H9 (cell line): ENCODE measurements around the gene MROH7. TPM values are rescaled to one million over a fixed set of nuclear protein-coding genes. Genes with fewer than 3 reads are reported as not detected.

Experiments
- DNase-seq: peaks from one replicate; pipeline ENCODE4 v3.0.0-alpha.2; 2017
- H2AFZ ChIP-seq: one replicate; pipeline ENCODE4 v1.6.1; 2013; ENCODE audit warnings: mild to moderate bottlenecking, low read length, control low read depth, moderate library complexity
- H2AK5ac ChIP-seq: 2 replicates; pipeline ENCODE4 v1.6.1; 2013; ENCODE audit warnings: low read length, control low read depth, mixed read lengths; ENCODE audit not compliant: insufficient read length
- H2BK120ac ChIP-seq: one replicate; pipeline ENCODE4 v1.6.1; 2013; ENCODE audit warnings: low read depth, mild to moderate bottlenecking, low read length, control low read depth, inconsistent platforms; ENCODE audit not compliant: poor library complexity, severe bottlenecking
- H2BK12ac ChIP-seq: 2 replicates; pipeline ENCODE4 v1.6.1; 2013; ENCODE audit warnings: low read length, control low read depth, mixed read lengths, low read depth; ENCODE audit not compliant: insufficient read length
- H2BK15ac ChIP-seq: 2 replicates; pipeline ENCODE4 v1.6.1; 2013; ENCODE audit warnings: low read depth, low read length, control low read depth
- H2BK20ac ChIP-seq: one replicate; pipeline ENCODE4 v1.6.1; 2013; ENCODE audit warnings: low read depth, mild to moderate bottlenecking, low read length, control low read depth, inconsistent platforms; ENCODE audit not compliant: poor library complexity, severe bottlenecking
- H2BK5ac ChIP-seq: 2 replicates; pipeline ENCODE4 v1.6.1; 2013; ENCODE audit warnings: low read length, control low read depth, mixed read lengths; ENCODE audit not compliant: insufficient read length
- H3K14ac ChIP-seq: 2 replicates; pipeline ENCODE4 v1.6.1; 2013; ENCODE audit warnings: low read length, control low read depth; ENCODE audit not compliant: insufficient read depth
- H3K18ac ChIP-seq: 2 replicates; pipeline ENCODE4 v1.6.1; 2013; ENCODE audit warnings: low read depth, mild to moderate bottlenecking, mixed read lengths, low read length, control low read depth; ENCODE audit not compliant: insufficient read length
- H3K23ac ChIP-seq: 2 replicates; pipeline ENCODE4 v1.6.1; 2013; ENCODE audit warnings: low read length, control low read depth, mixed read lengths, low read depth; ENCODE audit not compliant: insufficient read length
- H3K23me2 ChIP-seq: 2 replicates; pipeline ENCODE4 v1.6.1; 2013; ENCODE audit warnings: low read depth, mild to moderate bottlenecking, mixed read lengths, low read length, control low read depth; ENCODE audit not compliant: insufficient read length, poor library complexity, severe bottlenecking
- H3K27ac ChIP-seq: 2 replicates; pipeline ENCODE4 v1.5.1; 2013; ENCODE audit warnings: low read length, control low read depth, mixed read lengths, low read depth; ENCODE audit not compliant: insufficient read length
- H3K27me3 ChIP-seq: 2 replicates; pipeline ENCODE4 v1.6.1; 2013; ENCODE audit warnings: low read length, control low read depth, inconsistent platforms; ENCODE audit not compliant: insufficient read depth
- H3K4ac ChIP-seq: 2 replicates; pipeline ENCODE4 v1.6.1; 2013; ENCODE audit warnings: low read depth, mild to moderate bottlenecking, control low read depth, inconsistent platforms, low read length, moderate library complexity
- H3K4me1 ChIP-seq: 2 replicates; pipeline ENCODE4 v1.6.1; 2013; ENCODE audit warnings: low read length, control low read depth, inconsistent platforms; ENCODE audit not compliant: insufficient read depth
- H3K4me2 ChIP-seq: 2 replicates; pipeline ENCODE4 v1.6.1; 2013; ENCODE audit warnings: low read length, control low read depth, mixed read lengths; ENCODE audit not compliant: insufficient read length, insufficient read depth
- H3K56ac ChIP-seq: 2 replicates; pipeline ENCODE4 v1.6.1; 2013; ENCODE audit warnings: low read depth, mild to moderate bottlenecking, mixed read lengths, low read length, control low read depth; ENCODE audit not compliant: insufficient read length
- H3K79me1 ChIP-seq: 2 replicates; pipeline ENCODE4 v1.6.1; 2013; ENCODE audit warnings: low read depth, mild to moderate bottlenecking, moderate library complexity, low read length, control low read depth, inconsistent platforms; ENCODE audit not compliant: insufficient read depth, poor library complexity, severe bottlenecking
- H3K79me2 ChIP-seq: 2 replicates; pipeline ENCODE4 v1.6.1; 2013; ENCODE audit warnings: low read length, control low read depth, inconsistent platforms; ENCODE audit not compliant: insufficient read depth
- H3K9ac ChIP-seq: 2 replicates; pipeline ENCODE4 v1.6.1; 2013; ENCODE audit warnings: low read length, control low read depth, mixed read lengths; ENCODE audit not compliant: insufficient read length; ENCODE audit errors: extremely low read depth
- H3K9me3 ChIP-seq: one replicate; pipeline ENCODE4 v1.6.1; 2013; ENCODE audit warnings: low read depth, low read length, inconsistent platforms; ENCODE audit not compliant: control insufficient read depth
- H3T11ph ChIP-seq: one replicate; pipeline ENCODE4 v1.6.1; 2013; ENCODE audit warnings: mild to moderate bottlenecking, low read length, control low read depth, inconsistent platforms
- H4K20me1 ChIP-seq: one replicate; pipeline ENCODE4 v1.6.1; 2013; ENCODE audit not compliant: control insufficient read depth, insufficient read length, insufficient read depth
- H4K5ac ChIP-seq: 2 replicates; pipeline ENCODE4 v1.6.1; 2013; ENCODE audit warnings: low read depth, mild to moderate bottlenecking, mixed read lengths, low read length, control low read depth; ENCODE audit not compliant: insufficient read length
- H4K8ac ChIP-seq: replicated peaks from 2 replicates; pipeline ENCODE4 v1.6.1; 2013; ENCODE audit warnings: low read length, control low read depth, mixed read lengths, low read depth; ENCODE audit not compliant: insufficient read length
- H4K91ac ChIP-seq: 2 replicates; pipeline ENCODE4 v1.6.1; 2013; ENCODE audit warnings: low read depth, mild to moderate bottlenecking, moderate library complexity, mixed read lengths, low read length, control low read depth; ENCODE audit not compliant: insufficient read length
- H3K27ac Mint-ChIP-seq, 3 experiments: 2 replicates in 2 of 3; 3 replicates in 1 of 3; pipeline ENCODE4 v1.8.0; 2020 to 2021; ENCODE audit warnings: mixed read lengths in 3 of 3, mild to moderate bottlenecking in 1 of 3, moderate library complexity in 1 of 3
- H3K27me3 Mint-ChIP-seq: 2 replicates; pipeline ENCODE4 v1.8.0; 2021; ENCODE audit warnings: low read depth, mild to moderate bottlenecking, moderate library complexity, mixed read lengths
- H3K36me3 Mint-ChIP-seq, 3 experiments: 2 replicates in 2 of 3; 3 replicates in 1 of 3; pipeline ENCODE4 v1.8.0; 2020 to 2021; ENCODE audit warnings: low read depth in 3 of 3, mixed read lengths in 3 of 3; ENCODE audit not compliant: insufficient read depth in 1 of 3
- H3K4me1 Mint-ChIP-seq, 2 experiments: 2 replicates each; pipeline ENCODE4 v1.8.0; 2020; ENCODE audit warnings: mixed read lengths in 2 of 2
- H3K4me3 Mint-ChIP-seq, 2 experiments: 2 replicates in 1 of 2; 3 replicates in 1 of 2; pipeline ENCODE4 v1.8.0; 2020 to 2021; ENCODE audit warnings: mild to moderate bottlenecking in 2 of 2, mixed read lengths in 2 of 2, moderate library complexity in 1 of 2
- H3K9me3 Mint-ChIP-seq, 2 experiments: 2 replicates in 1 of 2; 3 replicates in 1 of 2; pipeline ENCODE4 v1.8.0; 2020; ENCODE audit warnings: mild to moderate bottlenecking in 2 of 2, mixed read lengths in 2 of 2, moderate library complexity in 1 of 2
- CTCF ChIP-seq: fragments of 200-600 bp; sonication (generic); conservative IDR thresholded peaks from 3 replicates; pipeline ENCODE4 v1.8.0; 2021; ENCODE audit warnings: antibody characterized with exemption, mild to moderate bottlenecking
- WGBS: extraction: QIAGEN DNeasy Blood & Tissue Kit; methylation state at CpG from one replicate; pipeline ENCODE4 v1.1.7; 2013; ENCODE audit warnings: missing lambda C conversion rate, low lambda C conversion rate, mixed read lengths; ENCODE audit not compliant: insufficient read length; ENCODE audit errors: extremely low coverage; 5-methylcytosine and 5-hydroxymethylcytosine counted together
- total RNA-seq: library from RNA; stranded (reverse); gene quantifications from 2 replicates; pipeline ENCODE4 v1.2.1, GENCODE V29; 2021

MROH7 gene
- total RNA-seq, 1 experiment from 2014 or later = 0.09 TPM

DNA sequence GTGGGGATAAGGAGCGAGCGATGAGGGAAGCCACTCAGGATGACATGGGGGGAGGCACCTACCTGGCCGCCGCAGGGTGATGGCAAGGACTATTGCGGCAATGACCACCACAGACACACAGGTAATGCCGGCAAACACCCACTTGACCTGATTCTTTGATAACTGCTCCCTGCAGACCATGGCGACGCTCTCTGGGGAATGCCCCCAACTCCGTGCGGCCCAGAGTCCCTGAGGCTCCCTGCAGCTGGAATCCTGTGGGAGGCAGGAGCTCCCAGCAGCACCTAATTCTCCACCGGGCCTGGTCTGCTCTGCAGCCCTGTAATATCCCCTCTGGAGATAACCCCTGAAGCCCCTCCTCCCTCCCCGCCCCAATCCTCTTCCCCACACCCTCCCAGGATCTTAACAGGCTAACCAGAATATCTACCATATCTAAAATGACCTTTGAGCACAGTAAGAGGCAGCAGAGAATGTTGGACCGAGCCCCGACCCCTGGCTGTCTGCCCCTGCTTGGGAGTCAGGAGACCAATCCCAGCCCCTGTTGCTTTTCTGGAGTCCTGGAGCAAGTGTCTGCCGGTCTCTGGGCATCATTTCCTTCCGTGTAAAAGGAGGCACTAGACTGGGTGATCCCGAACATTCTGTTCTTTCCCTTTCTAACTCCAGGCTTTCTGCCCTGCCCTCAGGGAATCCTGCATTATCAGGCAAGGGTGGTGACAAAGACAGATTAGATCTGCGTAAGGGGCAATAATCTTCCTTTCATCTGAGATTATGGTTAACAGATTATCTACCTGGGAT lies 18.2 kb upstream of the MROH7 start, which contains the start of gene FAM151A:
TSS of gene FAM151A (minus strand) at position 310 of the 792 bp plus-strand sequence. CDS start at position 180, 130 bp downstream.
- no peak within 1 kb of the TSS for H3K9ac ChIP-seq
- TF ChIP-seq CTCF = no peak

More for the DNA sequence above, 18.2 kb upstream of the MROH7 start, which contains the start of gene FAM151A:
- H3K27me3 ChIP-seq = no peaks in the 10 kb centered on the region
- no peak within 1 kb of the TSS for H2BK12ac ChIP-seq
- H3K4me2 ChIP-seq = no peak within 1 kb of the TSS
- no peaks in the 10 kb centered on the region for H3K9me3 ChIP-seq
- H3K18ac ChIP-seq = no peak within 1 kb of the TSS
- H4K8ac ChIP-seq = no peak within 1 kb of the TSS
- WGBS = no CpG with 5 or more reads among the region's 18 CpGs
- H2AFZ ChIP-seq = no peak within 1 kb of the TSS
- H3K79me1 ChIP-seq = no peaks in the 10 kb centered on the region
- no peaks in the 10 kb centered on the region for H3K4me1 ChIP-seq
- H3T11ph ChIP-seq = no peak within 1 kb of the TSS
- no peak within 1 kb of the TSS for H3K27ac ChIP-seq
- no peak within 1 kb of the TSS for H2AK5ac ChIP-seq
- H3K27me3 Mint-ChIP-seq = peaks cover 6% of the 10 kb centered on the region
- H3K56ac ChIP-seq = no peak within 1 kb of the TSS
- peak within 1 kb of the TSS in 1 of 3 experiments; percentile 16; a peak in 2 of 7 replicates for H3K27ac Mint-ChIP-seq
- H3K9me3 Mint-ChIP-seq = no peaks in the 10 kb centered on the region
- H3K23me2 ChIP-seq = no peaks in the 10 kb centered on the region
- no peak within 1 kb of the TSS for H2BK20ac ChIP-seq
- no peak within 1 kb of the TSS for H2BK120ac ChIP-seq
- no peak within 1 kb of the TSS for H3K23ac ChIP-seq
- H3K36me3 Mint-ChIP-seq = no peaks in the 10 kb centered on the region
- H3K4me3 Mint-ChIP-seq = no peak within 1 kb of the TSS
- H3K14ac ChIP-seq = no peak within 1 kb of the TSS
- no peak for DNase-seq
- peaks cover 3 to 14% of the 10 kb centered on the region in 2 experiments; a peak in 3 of 4 replicates for H3K4me1 Mint-ChIP-seq
- no peak within 1 kb of the TSS for H2BK15ac ChIP-seq
- no peak within 1 kb of the TSS for H3K4ac ChIP-seq
- no peaks in the 10 kb centered on the region for H3K79me2 ChIP-seq
- no peak within 1 kb of the TSS for H4K91ac ChIP-seq
- no peak within 1 kb of the TSS for H2BK5ac ChIP-seq
- no peak within 1 kb of the TSS for H4K5ac ChIP-seq
- no peaks in the 10 kb centered on the region for H4K20me1 ChIP-seq
